ENCODE data around the gene SLC27A5. TPM values are rescaled to one million over a fixed set of nuclear protein-coding genes. Genes with fewer than 3 reads are reported as not detected.

Gene SLC27A5
- total RNA-seq, 4 donors from 2014 or later = 10.6 to 22.4 (median 17.7) TPM

GRCh38 chr19:58477130-58477529, 34.7 kb downstream of the SLC27A5 start:
- H3K27ac ChIP-seq = peak overlapping the region in 2 of 3 donors; percentile 81 to 85
- peaks cover 6 to 14% of the 10 kb centered on the region in 2 donors for H3K36me3 ChIP-seq
- H3K4me1 ChIP-seq = peaks cover 16 to 21% of the 10 kb centered on the region in 2 donors
- WGBS, 2 donors = 89 to 93% methylated on average over 12 to 14 of the region's 15 CpGs
- H3K4me3 ChIP-seq (replicated peaks in 1 of 3) = peak overlapping the region in 1 of 3 donors; percentile 52
- no peaks in the 10 kb centered on the region for H3K27me3 ChIP-seq
- intact Hi-C loops (cut with DNase I) = no loop called here
- no peak for TF ChIP-seq CTCF (IDR thresholded peaks at IDR 0.05)
- TF ChIP-seq POLR2A (IDR thresholded peaks at IDR 0.05) = no peak
- DNase-seq = no peak
- no peaks in the 10 kb centered on the region for H3K9me3 ChIP-seq

GRCh38 chr19:58476498-58477015, 35.2 kb downstream of the SLC27A5 start:
- DNase-seq = no peak
- peaks cover 16 to 21% of the 10 kb centered on the region in 2 donors for H3K4me1 ChIP-seq
- peaks cover 12 to 20% of the 10 kb centered on the region in 2 donors for H3K36me3 ChIP-seq
- intact Hi-C loops (cut with DNase I) = no loop called here
- WGBS, 2 donors = 3 to 4% methylated on average over 24 to 27 of the region's 27 CpGs
- no peaks in the 10 kb centered on the region for H3K27me3 ChIP-seq
- TF ChIP-seq CTCF (IDR thresholded peaks at IDR 0.05) (no peak), POLR2A (IDR thresholded peaks at IDR 0.05) (no peak)
- peak overlapping the region; percentile 13 to 52 (median 37) for H3K4me3 ChIP-seq (replicated peaks in 1 of 3)
- no peaks in the 10 kb centered on the region for H3K9me3 ChIP-seq
- H3K27ac ChIP-seq = peak overlapping the region; percentile 81 to 92 (median 85)

- WGBS, 2 donors = 1 to 2% methylated on average over 25 to 29 of the region's 64 CpGs
- DNase-seq = peak; percentile 97 to 98
- intact Hi-C loops (cut with DNase I) = no loop called here
- Histone ChIP-seq H3K27me3 (no peaks in the 10 kb centered on the region), H3K27ac (peak within 1 kb of the TSS; percentile 81 to 92 (median 85)), H3K9me3 (no peaks in the 10 kb centered on the region), H3K4me1 (peaks cover 16 to 21% of the 10 kb centered on the region in 2 donors), H3K36me3 (peaks cover 13 to 21% of the 10 kb centered on the region in 2 donors), H3K4me3 (replicated peaks in 1 of 3) (peak within 1 kb of the TSS; percentile 13 to 52 (median 37))
- TF ChIP-seq CTCF (IDR thresholded peaks at IDR 0.05) = no peak
- peak in 1 of 2 donors; percentile 62 for TF ChIP-seq POLR2A (IDR thresholded peaks at IDR 0.05)
Observed at GRCh38 chr19:58475714-58476497, 35.9 kb downstream of the SLC27A5 start, which contains the start of gene ZNF446. Gene ZNF446 (plus strand): TSS chr19:58476352. CDS start chr19:58477219, 867 bp downstream.

GRCh38 chr19:58474997-58475713, 36.6 kb downstream of the SLC27A5 start:
- H3K36me3 ChIP-seq = peaks cover 13 to 19% of the 10 kb centered on the region in 2 donors
- DNase-seq = no peak

More at GRCh38 chr19:58474997-58475713, 36.6 kb downstream of the SLC27A5 start:
- WGBS, 2 donors = 28 to 39% methylated on average over 15 to 18 of the region's 27 CpGs
- no peaks in the 10 kb centered on the region for H3K9me3 ChIP-seq
- TF ChIP-seq CTCF (IDR thresholded peaks at IDR 0.05) (no peak), POLR2A (IDR thresholded peaks at IDR 0.05) (no peak)
- no peaks in the 10 kb centered on the region for H3K27me3 ChIP-seq
- H3K4me1 ChIP-seq = peaks cover 16 to 21% of the 10 kb centered on the region in 2 donors
- peak overlapping the region; percentile 13 to 52 (median 37) for H3K4me3 ChIP-seq (replicated peaks in 1 of 3)
- H3K27ac ChIP-seq = peak overlapping the region; percentile 81 to 92 (median 85)
- intact Hi-C loops (cut with DNase I) = no loop called here
